HG02852 (cell line): ENCODE measurements around the gene TMEM145.
"Not testable (repeated sequence)": the region's sequence is repeated elsewhere in the genome, so short reads cannot be mapped to it uniquely, and the experiment has no call there.

Experiments used
- ATAC-seq: cut with Tn5 transposase; IDR thresholded peaks from one replicate; pipeline ENCODE4 v1.9.1; 2021; ENCODE audit warnings: mild to moderate bottlenecking, moderate library complexity; ENCODE audit not compliant: unreplicated experiment

The TMEM145 gene

DNA sequence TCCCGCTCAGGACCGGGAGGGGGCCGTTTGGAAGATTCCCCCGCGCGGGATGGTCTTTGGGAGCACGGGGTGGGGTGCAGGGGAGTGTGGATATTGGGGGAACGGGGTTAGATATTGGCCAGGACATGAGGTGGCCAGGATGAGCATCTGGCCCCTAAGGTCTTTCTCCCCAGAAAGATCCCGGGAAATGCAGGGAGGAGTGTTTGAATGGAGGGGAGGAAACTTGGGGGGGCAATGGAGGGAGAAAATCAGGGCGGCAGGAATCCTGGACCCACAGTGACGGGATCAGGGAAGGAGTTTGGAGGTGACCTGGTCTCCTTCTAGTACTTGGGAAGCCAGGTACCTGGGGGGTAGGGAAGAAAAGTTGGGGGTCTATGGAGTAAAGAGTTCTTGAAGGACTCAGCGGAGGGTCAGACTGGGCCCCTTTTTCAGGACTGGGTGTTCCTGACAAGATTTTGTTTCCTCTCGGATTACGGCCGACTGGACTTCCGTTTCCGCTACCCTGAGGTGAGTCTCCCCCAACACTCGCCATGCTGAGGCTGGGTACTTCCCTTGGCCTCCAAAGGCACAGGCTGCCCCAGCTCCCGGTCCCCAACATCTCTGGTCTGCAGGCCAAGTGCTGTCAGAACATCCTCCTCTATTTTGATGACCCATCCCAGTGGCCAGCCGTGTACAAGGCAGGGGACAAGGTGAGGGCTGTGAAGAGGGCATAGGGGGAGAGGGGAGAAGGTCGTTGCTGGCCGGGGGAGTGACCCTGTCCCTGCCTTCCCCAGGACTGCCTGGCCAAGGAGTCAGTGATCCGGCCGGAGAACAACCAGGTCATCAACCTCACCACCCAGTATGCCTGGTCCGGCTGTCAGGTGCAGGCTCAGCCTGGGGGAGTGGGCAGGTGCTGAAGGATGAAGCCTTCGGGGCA lies 989 bp downstream of the TMEM145 start:
- ATAC-seq = no peak

DNA sequence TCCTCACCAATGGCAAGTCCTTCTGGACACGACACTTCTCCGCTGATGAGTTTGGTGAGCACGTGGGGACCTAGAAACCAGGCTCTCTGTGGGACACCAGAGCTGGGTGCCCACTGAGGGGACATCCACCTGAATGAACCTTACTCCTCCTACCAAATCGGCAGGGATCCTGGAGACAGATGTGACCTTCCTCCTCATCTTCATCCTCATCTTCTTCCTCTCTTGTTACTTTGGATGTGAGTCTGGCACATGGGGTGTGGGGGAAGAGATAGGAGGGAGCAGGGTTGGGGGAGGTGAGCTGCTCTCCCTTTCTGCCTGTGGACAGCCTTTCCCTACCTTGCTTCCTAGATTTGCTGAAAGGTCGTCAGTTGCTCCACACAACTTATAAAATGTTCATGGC lies 1.9 kb downstream of the TMEM145 start:
- ATAC-seq = no peak

DNA sequence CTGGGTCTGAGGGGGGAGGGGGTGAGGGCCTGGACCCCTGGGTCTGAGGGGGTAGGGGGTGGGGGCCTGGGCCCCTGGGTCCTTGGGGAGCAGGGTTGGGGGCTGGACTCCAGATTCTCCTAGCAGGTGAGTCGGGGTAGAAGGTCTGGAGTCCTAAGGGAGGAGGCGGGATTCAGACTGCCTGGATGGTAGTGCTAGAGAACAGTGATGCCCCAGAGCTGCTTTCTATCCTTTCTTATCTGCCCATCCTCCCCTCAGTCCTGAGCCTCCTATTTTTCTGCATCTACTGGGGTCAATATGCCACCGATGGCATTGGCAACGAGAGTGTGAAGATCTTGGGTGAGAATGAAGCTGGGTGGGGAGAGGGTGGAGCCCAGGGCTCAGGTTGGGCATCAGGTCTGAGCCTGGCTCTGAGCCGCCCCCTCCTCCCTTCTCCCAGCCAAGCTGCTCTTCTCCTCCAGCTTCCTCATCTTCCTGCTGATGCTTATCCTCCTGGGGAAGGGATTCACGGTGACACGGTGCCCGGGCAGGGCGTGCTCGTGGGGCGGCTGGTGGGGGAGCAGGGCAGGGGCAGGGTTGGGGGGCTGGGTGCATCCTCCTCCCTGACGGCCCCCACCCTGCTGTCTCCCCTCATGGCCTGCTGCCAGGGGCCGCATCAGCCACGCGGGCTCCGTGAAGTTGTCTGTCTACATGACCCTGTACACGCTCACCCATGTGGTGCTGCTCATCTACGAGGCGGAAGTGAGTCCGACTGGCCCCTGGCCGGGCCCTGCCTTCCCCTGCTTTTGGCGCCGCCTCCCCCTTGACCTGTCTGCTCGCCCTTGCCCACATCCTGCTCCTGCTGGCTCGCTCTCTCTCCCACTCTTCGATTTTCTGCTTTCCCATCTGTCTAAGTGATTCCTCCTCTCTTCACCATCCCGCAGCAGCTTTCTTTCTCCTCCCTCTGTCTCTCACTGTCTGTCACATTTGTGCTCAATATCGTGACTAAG lies 3.4 kb downstream of the TMEM145 start:
- no peak for ATAC-seq

DNA sequence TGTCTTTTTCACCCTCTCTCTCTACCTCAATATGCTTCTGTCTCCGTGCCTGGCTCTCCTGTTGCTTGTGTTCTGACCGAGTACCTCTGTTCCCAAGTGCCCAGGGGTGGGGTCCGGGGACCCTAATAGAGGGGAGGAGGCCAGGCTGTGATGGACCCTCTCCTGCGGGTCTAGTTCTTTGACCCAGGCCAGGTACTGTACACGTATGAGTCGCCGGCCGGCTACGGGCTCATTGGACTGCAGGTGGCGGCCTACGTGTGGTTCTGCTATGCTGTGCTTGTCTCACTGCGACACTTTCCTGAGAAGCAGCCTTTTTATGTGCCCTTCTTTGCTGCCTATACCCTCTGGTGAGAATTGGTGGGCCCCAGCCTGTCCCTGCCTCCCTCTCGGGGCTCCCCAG lies 4.4 kb downstream of the TMEM145 start:
- ATAC-seq = no peak

DNA sequence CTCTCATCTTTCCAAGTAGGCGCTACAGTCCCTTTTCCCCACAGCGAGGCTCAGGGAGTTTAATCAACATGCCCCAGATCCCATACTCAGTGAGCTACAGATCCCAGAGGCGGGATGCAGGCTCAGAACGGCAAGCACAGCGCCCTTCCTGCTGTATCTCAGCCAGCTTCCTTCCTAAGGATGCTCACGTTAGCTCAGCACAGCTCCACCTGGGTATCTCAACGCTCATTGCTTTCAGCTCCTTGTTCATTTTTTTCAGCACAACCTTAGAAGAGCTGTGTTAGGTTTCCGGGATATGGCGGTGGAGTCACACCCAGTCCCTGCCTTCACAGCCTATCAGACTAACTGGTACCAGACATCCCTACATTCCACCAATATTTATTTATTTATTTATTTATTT lies 9.2 kb downstream of the TMEM145 start:
- no peak for ATAC-seq

DNA sequence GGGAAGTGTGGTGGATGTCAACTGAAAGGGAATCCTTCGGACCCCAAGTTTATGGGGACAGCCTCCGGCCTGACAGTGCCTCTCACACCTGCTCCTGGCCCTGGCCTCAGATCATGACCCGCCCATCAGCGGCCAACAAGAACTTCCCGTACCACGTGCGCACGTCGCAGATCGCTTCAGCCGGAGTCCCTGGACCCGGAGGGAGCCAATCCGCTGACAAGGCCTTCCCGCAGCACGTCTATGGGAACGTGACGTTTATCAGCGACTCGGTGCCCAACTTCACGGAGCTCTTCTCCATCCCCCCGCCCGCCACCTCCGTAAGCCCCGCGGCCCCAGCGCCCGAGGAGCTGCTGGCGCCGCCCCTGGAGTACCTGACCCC lies 10.4 kb downstream of the TMEM145 start:
- no peak for ATAC-seq

DNA sequence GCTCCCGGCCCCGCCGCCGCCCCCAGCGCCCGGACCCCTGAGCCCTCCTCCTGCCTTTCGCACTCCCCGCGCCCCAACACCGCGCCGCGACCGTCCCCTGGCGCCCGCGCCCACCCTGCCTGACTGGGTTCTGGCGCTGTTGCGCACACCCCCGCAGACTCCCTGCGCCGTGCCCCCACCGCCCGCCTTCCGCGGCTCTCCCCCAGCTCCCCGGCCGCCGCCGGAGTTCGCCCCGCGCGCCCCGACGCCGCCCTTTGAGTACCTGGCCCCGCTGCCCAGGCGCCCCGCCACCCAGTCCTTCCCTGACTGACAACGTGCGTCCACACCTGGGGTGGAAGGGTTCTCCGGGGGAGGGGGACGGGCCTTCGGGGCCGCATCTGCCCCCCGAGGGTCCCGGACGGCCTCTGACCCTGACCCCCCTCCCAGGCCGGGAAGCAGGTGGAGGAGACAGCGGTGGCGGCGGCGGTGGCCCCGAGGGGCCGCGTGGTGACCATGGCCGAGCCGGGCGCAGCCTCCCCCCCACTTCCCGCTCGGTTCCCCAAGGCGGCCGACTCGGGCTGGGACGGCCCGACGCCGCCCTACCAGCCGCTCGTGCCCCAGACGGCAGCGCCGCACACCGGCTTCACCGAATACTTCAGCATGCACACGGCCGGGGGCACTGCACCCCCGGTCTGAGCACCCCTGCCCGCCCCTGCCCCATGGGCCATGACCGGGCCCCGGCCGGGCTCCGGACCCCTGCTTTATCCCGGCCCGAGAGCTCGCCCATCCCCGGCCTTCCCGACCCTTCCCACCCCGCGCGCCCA lies 10.9 kb downstream of the TMEM145 start:
- no peak for ATAC-seq

DNA sequence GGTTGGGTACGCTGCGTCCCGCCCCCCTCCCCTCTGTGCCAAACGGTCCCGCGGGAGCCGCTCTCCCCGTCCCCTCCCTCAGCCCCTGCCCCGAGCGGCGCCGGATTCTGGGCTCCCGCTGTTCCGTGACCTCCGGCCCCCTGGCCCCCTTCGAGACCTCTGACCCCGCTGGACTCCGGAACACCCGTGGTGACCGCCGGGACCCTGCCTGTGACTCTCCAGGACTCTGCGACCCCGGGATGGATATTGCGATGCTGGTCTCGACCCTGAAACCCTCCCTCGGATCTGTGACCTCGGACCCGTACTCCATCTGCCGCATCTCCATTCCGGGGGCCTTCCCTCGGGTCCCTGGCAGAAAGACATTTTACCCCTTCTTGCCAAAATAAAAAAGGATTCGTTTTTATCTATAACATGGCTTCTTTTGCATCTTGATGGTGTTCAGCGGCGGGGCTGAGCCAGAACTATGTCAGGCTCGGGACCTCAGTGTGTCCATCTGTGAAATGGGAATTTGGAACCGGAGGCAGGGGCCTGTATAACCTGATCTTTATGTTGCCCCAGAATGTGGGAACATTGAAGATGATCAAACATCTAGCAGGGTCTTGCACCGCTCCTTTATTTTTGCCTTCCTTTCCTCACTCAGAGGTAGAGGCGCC lies 11.7 kb downstream of the TMEM145 start:
- ATAC-seq = no peak

DNA sequence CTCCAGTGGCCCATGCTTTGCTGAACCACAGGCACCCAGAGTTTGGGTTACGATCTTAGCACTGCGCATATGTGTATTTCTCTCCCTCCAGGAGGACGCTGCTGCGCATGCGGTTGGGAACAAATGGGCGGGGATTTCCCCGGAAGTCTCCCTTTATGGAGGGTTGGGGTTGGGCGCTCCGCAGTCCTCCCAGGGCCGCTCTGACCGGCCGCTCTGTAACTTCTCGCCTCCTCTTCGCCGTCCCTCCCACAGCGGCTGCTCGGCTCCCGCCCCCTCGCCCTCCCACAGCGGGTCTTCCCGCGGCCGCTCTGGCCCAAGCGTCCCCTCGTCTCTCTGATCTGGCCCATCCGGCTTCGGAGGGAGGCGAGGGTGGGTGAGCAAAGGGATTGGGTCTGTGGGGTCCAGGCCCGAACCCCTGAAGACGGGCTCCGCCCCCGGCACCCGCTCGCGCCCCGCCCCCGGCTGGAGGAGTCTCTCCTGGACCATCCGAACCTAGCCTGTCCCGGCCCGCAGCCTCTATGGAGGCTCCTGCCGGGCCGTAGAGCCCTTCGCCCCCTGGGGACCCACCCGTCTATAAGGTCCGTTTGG lies 12.3 kb downstream of the TMEM145 start, which contains the start of gene MEGF8:
Gene MEGF8 (plus strand): TSS at position 328 of the 588 bp plus-strand sequence. CDS start 609 bp downstream, outside the sequence.
- peak; percentile 89 for ATAC-seq

DNA sequence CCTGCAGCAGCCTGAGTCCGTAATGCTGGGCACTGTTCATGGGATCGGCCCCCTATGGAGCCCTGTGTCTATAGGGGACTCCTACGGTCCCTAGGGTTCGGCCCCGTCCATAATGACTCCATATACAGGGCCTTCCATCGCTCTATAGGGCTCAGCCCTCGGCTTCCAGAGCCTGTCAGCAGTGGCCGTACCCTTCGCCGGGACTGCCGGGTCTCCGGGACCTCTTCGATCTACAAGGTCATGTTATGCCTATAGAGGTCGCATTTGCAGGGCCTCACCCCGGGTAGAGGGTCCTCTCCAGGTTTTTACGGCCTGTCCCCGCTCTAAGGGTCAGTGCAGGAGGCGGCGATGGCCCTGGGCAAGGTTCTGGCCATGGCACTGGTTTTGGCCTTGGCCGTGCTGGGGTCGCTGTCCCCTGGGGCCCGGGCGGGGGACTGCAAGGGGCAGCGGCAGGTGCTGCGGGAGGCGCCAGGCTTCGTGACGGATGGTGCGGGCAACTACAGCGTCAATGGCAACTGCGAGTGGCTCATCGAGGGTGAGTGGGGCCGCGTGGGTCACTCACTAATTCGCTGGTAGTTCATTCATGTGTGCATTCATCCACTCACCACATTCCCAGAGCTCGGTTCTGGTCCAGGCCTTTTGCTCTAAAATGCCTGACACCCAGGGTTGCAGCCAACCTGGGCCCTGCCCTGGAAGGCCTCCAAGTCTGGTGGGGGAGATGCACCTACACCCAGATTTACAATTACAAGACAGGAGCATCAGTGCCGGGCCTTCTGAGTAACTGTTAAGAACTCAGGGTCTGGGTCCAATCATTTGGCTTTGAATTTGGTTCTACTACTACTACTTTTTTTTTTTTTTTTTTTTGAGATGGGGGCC lies 13.0 kb downstream of the TMEM145 start:
- no peak for ATAC-seq

DNA sequence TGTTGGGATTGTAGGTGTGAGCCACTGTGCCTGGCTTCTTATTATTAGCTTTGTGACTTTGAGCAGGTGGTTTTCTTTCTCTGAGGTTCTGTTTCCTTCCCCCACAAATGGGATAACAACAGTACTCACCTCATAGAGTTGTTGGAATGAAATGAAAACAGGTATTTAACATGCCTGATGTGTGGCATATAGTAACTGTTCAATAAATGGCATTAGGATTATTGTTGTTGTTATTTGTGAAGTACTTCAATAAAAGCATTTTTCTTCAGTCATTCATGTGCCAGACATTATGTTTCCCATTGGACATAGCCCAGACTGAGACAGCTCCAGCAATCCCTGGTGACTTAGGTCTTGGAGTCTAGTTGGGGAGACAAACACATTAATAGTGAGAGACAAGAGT lies 13.9 kb downstream of the TMEM145 start:
- no peak for ATAC-seq

DNA sequence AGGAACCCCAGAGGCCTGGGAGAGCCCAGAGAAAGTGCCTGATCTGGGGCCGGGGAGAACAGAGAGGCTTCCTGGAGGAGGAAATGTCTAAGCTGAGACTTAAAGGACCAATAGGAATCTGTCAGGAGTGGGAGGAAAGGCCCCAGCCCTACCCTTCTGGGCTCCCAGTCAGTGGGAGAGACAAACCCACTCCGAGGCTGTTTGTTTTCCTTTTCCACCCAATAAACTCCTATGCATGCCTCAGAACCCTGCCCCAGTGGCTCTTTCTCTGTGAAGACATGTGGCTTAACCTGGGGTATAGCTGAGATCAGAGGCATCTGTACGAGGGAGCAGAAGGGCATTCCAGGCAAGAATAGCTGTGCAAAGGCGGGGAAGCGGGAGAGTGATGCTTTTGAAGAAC lies 14.3 kb downstream of the TMEM145 start:
- no peak for ATAC-seq

DNA sequence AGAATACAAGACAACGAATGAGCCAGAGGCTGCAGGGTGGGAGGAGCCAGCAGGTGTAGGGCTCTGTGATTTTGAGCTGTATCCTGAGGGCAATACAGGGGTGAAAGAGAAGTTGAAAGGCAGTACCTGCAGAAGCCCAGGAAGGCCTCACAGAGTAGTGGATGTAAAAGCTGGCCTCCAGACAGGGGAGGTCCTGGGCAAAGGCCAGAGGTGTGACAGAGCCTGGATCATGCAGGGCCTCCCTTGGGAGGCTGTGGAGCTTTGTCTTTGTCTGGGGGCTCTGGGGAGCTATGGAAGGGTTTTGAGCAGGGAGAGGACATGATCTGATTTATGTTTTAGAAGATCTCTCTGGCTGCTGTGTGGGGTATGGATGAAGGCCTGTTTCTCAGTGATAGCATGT lies 15.0 kb downstream of the TMEM145 start:
- no peak for ATAC-seq

DNA sequence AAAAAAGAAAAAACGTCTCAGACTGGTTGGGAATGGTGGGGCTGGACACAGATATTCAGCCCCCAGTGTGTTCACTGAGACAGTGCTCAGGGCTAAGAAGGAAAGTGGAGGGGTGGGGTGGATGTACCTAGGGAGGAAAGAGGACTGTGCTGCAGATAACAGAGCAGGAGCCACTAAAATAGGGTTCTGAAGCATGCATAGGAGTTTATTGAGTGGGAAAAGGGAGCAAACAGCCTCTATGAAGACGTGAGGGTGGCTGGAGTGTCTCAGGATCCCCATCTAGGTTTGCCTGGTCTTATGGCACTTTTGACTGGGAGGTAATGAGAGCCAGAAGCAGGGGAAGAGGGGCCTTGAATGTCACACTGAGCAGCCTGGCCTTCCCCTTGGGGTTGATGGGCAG lies 15.7 kb downstream of the TMEM145 start:
- ATAC-seq = no peak

DNA sequence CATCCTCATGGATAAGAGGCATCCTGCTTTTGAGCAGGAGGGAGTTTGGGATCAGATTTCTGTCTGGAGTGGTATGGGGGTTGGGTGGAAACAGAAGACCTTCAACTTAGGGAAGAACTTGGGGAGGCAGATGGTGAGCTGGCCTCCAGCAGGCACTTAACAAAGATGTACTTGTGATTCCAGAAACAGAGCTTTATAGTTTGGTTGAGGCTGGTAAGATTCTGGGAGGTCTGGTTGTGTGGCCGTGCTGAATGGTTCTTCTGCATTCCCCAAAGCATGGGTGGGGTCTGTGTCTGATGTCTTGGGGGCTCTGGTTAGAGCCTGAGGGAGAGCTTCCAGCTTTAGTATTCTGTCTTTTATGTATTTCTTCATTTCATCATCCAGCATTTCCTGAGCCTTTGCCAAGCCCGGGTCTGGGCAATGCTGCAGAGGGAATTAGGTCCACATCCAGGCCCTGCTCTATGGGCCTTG lies 17.2 kb downstream of the TMEM145 start:
- ATAC-seq = no peak

DNA sequence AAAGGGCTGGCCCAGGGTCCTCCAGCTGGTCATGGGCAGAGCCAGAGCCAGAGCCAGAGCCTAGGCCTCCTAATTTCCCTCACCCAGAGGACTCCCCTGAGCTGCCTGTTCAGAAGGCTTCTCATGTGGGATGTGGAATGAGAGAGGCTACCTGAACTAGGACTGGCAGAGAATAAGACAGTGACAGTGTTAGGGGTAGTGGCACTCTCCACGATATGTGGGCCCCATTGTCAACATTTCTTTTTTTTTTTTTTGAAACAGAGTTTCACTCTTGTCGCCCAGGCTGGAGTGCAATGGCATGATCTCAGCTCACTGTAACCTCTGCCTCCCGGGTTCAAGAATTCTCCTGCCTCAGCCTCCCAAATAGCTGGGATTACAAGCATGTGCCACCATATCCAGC lies 18.2 kb downstream of the TMEM145 start:
- not testable (repeated sequence) for ATAC-seq

DNA sequence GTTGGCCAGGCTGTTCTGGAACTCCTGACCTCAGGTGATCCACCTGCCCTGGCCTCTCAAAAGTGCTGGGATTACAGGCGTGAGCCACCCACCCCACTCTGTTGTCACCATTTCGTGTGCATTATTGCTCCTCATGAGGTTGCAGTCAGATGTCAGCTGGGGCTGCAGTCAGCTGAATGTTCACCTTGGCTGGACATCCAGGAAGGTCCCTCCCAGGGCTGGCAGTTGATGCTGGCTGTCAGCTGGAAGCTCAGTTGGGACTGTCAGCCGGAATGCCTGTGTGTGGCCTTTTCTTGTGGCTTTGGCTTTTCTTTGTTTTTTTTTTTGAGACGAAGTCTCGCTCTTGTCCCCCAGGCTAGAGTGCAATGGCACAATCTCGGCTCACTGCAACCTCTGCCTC lies 18.9 kb downstream of the TMEM145 start:
- no peak for ATAC-seq

DNA sequence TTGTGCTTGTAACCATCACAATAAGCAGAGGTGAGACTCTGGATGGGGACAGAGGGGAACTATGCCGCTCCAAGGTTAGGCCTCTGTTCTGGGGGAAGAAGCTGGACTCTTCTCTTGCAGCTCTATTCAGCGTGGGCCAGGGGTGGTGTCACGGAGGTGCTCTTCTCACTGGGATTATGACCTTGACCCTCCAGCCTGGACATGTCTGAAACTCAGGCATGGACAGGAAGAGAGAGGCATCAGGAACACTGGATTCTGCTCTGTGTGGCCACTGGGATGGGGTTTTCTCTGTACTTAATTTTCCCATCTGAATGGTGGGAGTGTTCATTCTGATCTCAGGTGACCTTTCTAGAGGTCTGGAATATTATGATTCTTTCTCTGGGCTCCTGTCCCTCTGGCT lies 19.9 kb downstream of the TMEM145 start:
- ATAC-seq = no peak
